NCI-H524 treated with DMSO at 0.1 percent for 48 hours (cell line): ENCODE results near the gene GBA3.

Experiments used
- DNase-seq: peaks from one replicate; lab custom pipeline; 2025; lab: John Stamatoyannopoulos, UW

GBA3 gene

DNA sequence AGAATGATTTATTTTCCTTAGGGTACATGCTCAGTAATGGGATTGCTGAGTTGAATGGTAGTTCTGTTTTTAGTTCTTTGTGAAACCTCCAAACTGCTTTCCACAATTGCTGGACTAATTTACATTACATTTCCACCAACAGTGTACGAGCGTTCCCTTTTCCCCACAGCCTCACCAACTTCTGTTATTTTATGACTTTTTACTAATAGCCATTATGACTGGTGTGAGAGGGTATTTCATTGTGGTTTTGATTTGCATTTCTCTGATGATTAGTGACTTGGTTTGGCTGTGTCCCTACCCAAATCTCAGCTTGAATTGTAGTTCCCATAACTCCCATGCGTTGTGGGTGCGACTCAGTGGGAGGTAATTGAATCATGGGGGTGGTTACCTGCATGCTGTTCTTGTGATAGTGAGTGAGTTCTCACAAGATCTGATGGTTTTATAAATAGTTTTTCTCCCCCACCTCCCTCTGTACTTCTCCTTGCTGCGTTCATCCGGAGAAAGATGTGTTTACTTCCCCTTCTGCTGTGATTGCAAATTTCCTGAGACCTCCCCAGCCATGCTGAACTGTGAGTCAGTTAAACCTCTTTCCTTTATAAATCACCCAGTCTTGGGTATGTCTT, 95.1 kb downstream of the GBA3 start:
- DNase-seq = no peak

GRCh38 chr4:22790631-22791030, 97.9 kb downstream of the GBA3 start:
- DNase-seq = no peak

DNA sequence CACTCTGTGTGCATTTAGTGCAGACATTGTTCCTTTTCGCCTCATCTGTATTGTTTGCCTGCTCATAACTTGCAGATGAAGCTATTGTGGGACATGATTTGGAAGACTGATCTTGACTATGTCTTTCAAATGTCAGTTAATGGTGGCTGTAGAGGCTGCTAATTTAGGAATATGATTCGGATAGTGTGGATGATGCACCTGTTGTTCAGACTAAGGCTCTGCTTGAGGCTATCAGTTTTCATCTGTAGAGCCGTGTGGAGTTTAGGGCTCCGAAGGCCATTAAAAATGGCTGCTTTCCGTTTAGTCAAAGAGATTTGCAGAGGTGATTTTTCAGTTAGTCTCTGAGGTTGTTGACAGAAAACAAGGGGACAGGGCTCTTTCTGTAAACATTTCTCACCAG, 102.0 kb downstream of the GBA3 start:
- no peak for DNase-seq

DNA sequence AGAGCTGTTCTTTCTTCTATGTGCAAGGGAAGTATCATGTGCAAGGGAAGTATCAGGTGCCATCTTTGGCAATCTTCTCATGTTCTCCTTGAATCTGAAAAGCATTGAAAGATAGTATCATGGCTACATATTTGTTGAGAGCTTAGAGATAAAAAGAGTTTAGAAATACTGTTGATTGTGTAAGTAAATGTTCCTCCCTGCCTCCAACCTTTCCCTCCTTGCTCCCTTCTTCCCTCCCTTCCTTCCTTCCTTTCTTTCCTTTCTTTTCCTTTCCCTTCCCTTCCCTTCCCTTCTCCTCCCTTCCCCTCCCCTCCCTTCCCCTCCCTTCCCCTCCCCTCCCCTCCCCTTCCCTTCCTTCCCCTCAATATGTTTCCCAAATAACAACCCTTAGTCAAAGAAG, 108.7 kb downstream of the GBA3 start:
- DNase-seq = no peak

DNA sequence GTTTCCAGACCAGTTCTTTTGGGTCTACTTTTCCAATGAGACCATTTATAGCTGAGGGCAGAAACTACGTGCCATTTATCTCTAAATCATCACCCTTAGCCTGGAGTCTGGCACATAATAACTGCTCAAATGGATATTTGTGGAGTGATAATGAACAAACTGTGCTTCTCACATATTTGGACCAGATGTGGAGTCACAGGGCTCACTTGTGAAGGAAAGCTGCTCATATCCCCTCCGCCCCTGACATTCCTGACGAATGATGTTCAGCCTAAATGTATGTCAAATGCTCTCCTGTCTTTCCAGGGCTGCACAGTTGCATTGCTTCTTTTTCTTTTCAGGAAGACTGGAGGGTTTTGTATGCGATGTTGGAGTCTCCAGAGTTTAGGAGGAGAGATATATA, 110.1 kb downstream of the GBA3 start:
- DNase-seq = no peak

DNA sequence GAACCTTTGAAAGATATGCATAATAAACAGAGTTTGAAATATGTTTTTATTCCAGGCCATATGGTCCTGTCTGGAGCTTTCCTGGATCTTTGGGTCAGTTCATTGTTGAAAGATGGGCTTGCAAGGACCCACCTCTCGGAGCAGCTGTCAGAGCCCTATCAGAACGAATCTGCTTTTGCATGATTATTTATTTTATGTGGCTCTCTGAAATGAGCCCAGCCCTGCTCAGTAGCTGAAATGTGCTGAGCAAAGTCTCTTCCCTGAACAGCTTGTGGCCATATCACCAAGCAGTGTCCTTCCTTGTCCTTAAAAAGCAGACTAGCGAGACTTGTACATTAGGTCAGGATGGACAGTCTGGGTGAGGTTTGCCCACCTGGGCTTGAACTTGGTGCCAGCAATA, 110.8 kb downstream of the GBA3 start:
- peak; percentile 52 for DNase-seq

DNA sequence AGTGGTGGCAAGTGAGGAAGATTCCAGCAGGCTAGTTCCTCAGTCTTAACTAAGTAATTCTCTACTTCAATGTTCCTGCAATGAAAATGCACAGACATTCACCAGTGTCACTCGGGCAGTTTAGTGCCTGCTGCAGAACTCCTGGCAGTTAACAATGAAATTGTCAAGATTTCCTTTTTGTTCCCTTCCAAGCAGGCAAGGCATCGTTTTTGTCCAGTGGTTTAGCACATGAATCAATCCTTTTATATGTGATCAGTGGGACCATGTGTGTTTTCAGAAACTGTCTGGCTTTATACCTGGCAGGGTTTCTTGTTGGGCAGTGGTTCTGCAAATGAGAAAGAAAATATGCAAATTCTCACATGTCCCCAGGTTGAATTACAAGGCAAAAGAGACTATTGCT, 122.2 kb downstream of the GBA3 start:
- DNase-seq = no peak

- no peak for DNase-seq
Measured at GRCh38 chr4:22824091-22824490, 131.4 kb downstream of the GBA3 start.

DNA sequence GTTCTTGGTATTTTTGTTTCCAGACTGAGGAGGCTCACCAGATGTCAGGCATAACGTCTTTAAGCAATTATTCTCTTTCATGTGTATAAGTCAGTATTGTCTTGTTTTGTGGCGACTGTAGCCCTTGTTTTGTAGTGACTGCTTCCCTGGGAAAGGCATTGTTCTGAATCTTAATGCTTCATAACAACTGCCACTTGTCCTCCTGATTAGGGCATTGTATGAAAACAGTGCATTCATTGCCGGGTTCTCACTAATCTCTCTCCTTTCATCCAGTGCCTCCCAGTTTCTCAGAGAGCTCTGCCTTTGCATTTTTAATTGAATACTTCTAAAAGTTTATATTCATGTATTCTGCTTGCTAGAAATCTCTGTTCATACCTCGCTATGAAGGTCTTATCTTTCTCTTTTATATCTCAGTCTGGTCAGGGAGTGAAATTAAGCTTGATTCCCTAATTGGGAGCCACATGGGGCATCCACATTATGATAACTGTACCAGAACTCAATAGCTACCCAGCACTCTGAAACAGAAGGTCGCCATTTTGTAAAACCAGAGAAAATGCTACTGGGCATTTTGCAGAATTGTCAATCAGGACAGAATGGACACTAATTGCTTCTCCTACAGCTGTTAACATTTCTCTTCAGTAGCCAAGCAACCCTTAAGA, 149.8 kb downstream of the GBA3 start:
- no peak for DNase-seq

GRCh38 chr4:22848332-22848731, 155.6 kb downstream of the GBA3 start:
- DNase-seq = no peak

DNA sequence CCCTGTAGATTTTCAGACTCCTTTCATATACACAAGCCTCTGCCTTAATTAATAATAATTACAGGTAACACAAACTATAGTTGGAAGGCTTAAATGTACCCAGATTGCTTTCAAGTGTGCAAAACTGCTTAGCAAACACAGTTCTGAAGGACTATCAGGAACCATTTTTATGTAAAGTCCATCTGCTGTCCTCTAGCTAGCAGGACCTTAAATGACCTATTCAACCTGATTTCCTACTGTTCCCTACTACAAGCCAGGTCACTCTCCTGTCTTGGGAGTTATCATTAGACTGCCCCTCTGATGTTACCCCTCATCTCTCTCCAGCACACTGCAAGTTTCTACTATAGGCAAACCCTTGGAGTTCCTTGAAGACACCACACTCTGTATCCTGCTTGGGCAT, 157.3 kb downstream of the GBA3 start:
- peak; percentile 51 for DNase-seq

GRCh38 chr4:22850630-22851029, 157.9 kb downstream of the GBA3 start:
- DNase-seq = peak; percentile 46

GRCh38 chr4:22857411-22857810, 164.7 kb downstream of the GBA3 start:
- DNase-seq = no peak

DNA sequence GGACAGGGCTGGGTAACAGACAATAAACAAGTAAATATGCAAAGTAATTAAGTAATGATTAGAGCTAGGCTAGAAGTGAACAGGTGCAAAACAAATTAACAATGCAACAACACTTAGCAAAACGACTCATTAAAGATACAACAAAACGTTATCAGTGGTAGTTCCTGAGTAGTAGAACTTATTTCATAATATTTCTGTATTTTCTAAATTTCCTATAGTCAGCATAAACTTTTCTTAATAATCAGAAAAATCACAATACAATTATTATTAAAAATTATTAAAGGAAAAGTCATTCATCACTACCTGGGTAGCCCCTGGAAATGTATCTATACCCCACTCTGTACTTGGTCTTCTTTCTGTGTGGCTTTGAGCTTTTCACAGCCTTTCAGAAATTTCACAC, 166.6 kb downstream of the GBA3 start:
- no peak for DNase-seq
